SK-N-SH (cell line): ENCODE data around the gene SIGLEC9.

ENCODE experiments used
- RXRA ChIP-seq: IDR thresholded peaks from 2 replicates; pipeline ENCODE4 v1.4.0; 2012; ENCODE audit warnings: low read depth, mild to moderate bottlenecking, borderline replicate concordance
- TAF1 ChIP-seq: IDR thresholded peaks from 2 replicates; pipeline ENCODE4 v1.6.1; 2012; ENCODE audit warnings: low read depth, mild to moderate bottlenecking, low read length, moderate library complexity, borderline replicate concordance
- TF ChIP-seq, protein P1 (sequence below): fragments of 200-600 bp; sonication (generic); IDR thresholded peaks from 2 replicates; pipeline ENCODE4 v1.6.1; 2017; ENCODE audit warnings: antibody characterized with exemption, mild to moderate bottlenecking, moderate library complexity

DNA sequence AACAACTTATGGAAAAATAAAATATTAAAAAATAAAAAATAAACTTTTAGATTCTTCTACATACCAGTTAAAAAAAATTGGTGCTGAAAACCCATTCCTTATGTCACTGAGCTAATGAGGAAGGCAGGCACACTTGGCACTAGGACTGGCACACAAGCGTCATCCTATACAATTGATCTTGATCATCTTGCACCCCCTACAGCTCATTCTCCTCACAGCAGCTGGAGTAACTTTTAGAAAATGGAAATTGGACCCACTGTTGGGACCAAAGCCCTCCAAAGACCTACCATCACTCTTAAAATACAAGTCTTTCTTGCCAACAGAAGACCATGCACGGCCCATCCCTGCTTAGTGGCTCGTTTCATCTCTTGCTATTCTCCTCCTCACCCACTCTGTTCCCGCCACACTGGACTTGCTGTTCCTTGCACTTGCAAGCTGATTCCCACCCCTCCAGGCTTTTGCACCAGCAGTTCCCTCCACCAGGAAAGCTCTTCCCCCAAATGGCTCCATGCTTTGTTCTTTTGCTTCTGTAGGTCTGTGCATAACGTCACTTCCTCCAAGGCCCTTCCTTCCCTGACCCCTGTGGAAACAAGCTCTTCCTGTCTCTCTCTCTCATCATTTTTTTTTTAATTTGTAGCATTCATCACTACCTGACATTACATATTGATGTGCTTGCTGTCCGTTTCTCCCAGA, 28.1 kb upstream of the SIGLEC9 start:
- TF ChIP-seq, protein P1, sequence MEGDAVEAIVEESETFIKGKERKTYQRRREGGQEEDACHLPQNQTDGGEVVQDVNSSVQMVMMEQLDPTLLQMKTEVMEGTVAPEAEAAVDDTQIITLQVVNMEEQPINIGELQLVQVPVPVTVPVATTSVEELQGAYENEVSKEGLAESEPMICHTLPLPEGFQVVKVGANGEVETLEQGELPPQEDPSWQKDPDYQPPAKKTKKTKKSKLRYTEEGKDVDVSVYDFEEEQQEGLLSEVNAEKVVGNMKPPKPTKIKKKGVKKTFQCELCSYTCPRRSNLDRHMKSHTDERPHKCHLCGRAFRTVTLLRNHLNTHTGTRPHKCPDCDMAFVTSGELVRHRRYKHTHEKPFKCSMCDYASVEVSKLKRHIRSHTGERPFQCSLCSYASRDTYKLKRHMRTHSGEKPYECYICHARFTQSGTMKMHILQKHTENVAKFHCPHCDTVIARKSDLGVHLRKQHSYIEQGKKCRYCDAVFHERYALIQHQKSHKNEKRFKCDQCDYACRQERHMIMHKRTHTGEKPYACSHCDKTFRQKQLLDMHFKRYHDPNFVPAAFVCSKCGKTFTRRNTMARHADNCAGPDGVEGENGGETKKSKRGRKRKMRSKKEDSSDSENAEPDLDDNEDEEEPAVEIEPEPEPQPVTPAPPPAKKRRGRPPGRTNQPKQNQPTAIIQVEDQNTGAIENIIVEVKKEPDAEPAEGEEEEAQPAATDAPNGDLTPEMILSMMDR, result peak; percentile 31; the same call in 1 of the 2 replicates
- TF ChIP-seq RXRA, result no peak
- no peak for TF ChIP-seq TAF1
